GM19467 (cell line): ENCODE results near the gene ACBD4.

ENCODE experiments used
- ATAC-seq: cut with Tn5 transposase; IDR thresholded peaks from one replicate; pipeline ENCODE4 v1.9.1; 2021; ENCODE audit warnings: mild to moderate bottlenecking, moderate library complexity; ENCODE audit not compliant: unreplicated experiment

Gene ACBD4

GRCh38 chr17:45132572-45133463 lies 2.7 kb upstream of the ACBD4 start:
- no peak for ATAC-seq

- ATAC-seq, result no peak
These were observed 698 bp downstream of the ACBD4 start for GRCh38 chr17:45135978-45136791.

- ATAC-seq, result no peak
These were observed 1.5 kb downstream of the ACBD4 start for GRCh38 chr17:45136846-45137560.

- no peak for ATAC-seq
These were observed 2.2 kb downstream of the ACBD4 start for GRCh38 chr17:45137561-45138305.

GRCh38 chr17:45138911-45139532 lies 3.5 kb downstream of the ACBD4 start:
- ATAC-seq, result no peak

GRCh38 chr17:45139533-45139920 lies 4.0 kb downstream of the ACBD4 start:
- ATAC-seq, result no peak

- no peak for ATAC-seq
These were observed 7.7 kb downstream of the ACBD4 start for GRCh38 chr17:45143094-45143670.

- ATAC-seq, result no peak
These were observed 8.3 kb downstream of the ACBD4 start for GRCh38 chr17:45143767-45144198.

GRCh38 chr17:45144199-45145034 lies 8.9 kb downstream of the ACBD4 start:
- ATAC-seq, result no peak

GRCh38 chr17:45145035-45145389 lies 9.5 kb downstream of the ACBD4 start:
- no peak for ATAC-seq

- no peak for ATAC-seq
These were observed 10.7 kb downstream of the ACBD4 start for GRCh38 chr17:45146166-45146565.

GRCh38 chr17:45146592-45146889 lies 11.1 kb downstream of the ACBD4 start:
- no peak for ATAC-seq

GRCh38 chr17:45146890-45147580 lies 11.5 kb downstream of the ACBD4 start:
- no peak for ATAC-seq

- ATAC-seq, result no peak
These were observed 12.2 kb downstream of the ACBD4 start for GRCh38 chr17:45147581-45148182.

- ATAC-seq, result peak; percentile 69
These were observed 12.9 kb downstream of the ACBD4 start, which contains the start of gene HEXIM1 for GRCh38 chr17:45148183-45149036. TSS of gene HEXIM1 (plus strand) at chr17:45148475. CDS start at chr17:45149191, 716 bp downstream.

- peak; percentile 24 for ATAC-seq
These were observed 13.7 kb downstream of the ACBD4 start for GRCh38 chr17:45149037-45149668.
